Liver (tissue), 9 donors: ENCODE measurements around the gene DSCAM. TPM values are rescaled to one million over a fixed set of nuclear protein-coding genes. Genes with fewer than 3 reads are reported as not detected.

Experiments used
- DNase-seq: peaks from one replicate; pipeline ENCODE4 v3.0.0-alpha.2; 2017; ENCODE audit warnings: low spot score
- H3K27ac ChIP-seq, 2 donors: one replicate each; pipeline ENCODE4 v1.7.0; 2013; ENCODE audit warnings: inconsistent platforms in 2 of 2, low read length in 2 of 2, control low read depth in 1 of 2, low read depth in 1 of 2, mild to moderate bottlenecking in 1 of 2
- H3K27me3 ChIP-seq, 4 donors: one replicate each; pipeline versions ENCODE4 v1.6.1 to v1.7.0; 2013; ENCODE audit warnings: low read length in 3 of 4, inconsistent platforms in 1 of 4, mild to moderate bottlenecking in 1 of 4, moderate library complexity in 1 of 4; ENCODE audit not compliant: control insufficient read depth in 4 of 4, insufficient read depth in 4 of 4
- H3K36me3 ChIP-seq, 4 donors: one replicate each; pipeline versions ENCODE4 v1.6.1 to v1.7.0; 2013; ENCODE audit warnings: low read length in 3 of 4, mild to moderate bottlenecking in 3 of 4, low read depth in 1 of 4, moderate library complexity in 1 of 4; ENCODE audit not compliant: control insufficient read depth in 4 of 4, insufficient read depth in 3 of 4
- H3K4me1 ChIP-seq, 4 donors: one replicate each; pipeline versions ENCODE4 v1.6.1 to v1.7.0; 2013; ENCODE audit warnings: low read length in 3 of 4, mild to moderate bottlenecking in 3 of 4, moderate library complexity in 1 of 4; ENCODE audit not compliant: control insufficient read depth in 4 of 4, insufficient read depth in 4 of 4
- H3K4me3 ChIP-seq, 3 donors: one replicate each; pipeline versions ENCODE4 v1.6.1 to v1.7.0; 2013; ENCODE audit warnings: low read length in 3 of 3, control low read depth in 1 of 3, low read depth in 1 of 3, mild to moderate bottlenecking in 1 of 3
- H3K9ac ChIP-seq, 2 donors: one replicate each; pipeline ENCODE4 v1.7.0; 2013; ENCODE audit warnings: low read length in 2 of 2, mild to moderate bottlenecking in 2 of 2, moderate library complexity in 2 of 2, control low read depth in 1 of 2, low read depth in 1 of 2
- H3K9me3 ChIP-seq, 4 donors: one replicate each; pipeline versions ENCODE4 v1.6.1 to v1.7.0; 2013; ENCODE audit warnings: low read length in 3 of 4; ENCODE audit not compliant: control insufficient read depth in 4 of 4
- ATF3 ChIP-seq: IDR thresholded peaks from 2 replicates; pipeline ENCODE4 v1.6.1; 2016; ENCODE audit warnings: antibody characterized with exemption
- EGR1 ChIP-seq, 2 donors: IDR thresholded peaks; 2 replicates each; pipeline ENCODE4 v1.6.1; 2016 to 2018; ENCODE audit warnings: antibody characterized with exemption in 2 of 2, low read depth in 2 of 2
- FOXA2 ChIP-seq: IDR thresholded peaks from 2 replicates; pipeline ENCODE4 v1.6.1; 2016; ENCODE audit warnings: antibody characterized with exemption
- GABPA ChIP-seq, 2 donors: IDR thresholded peaks in 1 of 2; conservative IDR thresholded peaks in 1 of 2; 2 replicates each; pipeline ENCODE4 v1.6.1; 2016; ENCODE audit warnings: antibody characterized with exemption in 2 of 2, mild to moderate bottlenecking in 1 of 2, moderate library complexity in 1 of 2
- HNF4A ChIP-seq, 2 donors: conservative IDR thresholded peaks; 2 replicates each; pipeline ENCODE4 v1.6.1; 2016; ENCODE audit warnings: antibody characterized with exemption in 2 of 2, mild to moderate bottlenecking in 2 of 2
- JUND ChIP-seq, 2 donors: IDR thresholded peaks; 2 replicates each; pipeline ENCODE4 v1.6.1; 2016; ENCODE audit warnings: antibody characterized with exemption in 2 of 2
- NR2F2 ChIP-seq: IDR thresholded peaks from 2 replicates; pipeline ENCODE4 v1.6.1; 2016; ENCODE audit warnings: antibody characterized with exemption
- RAD21 ChIP-seq, 2 donors: IDR thresholded peaks; 2 replicates each; pipeline ENCODE4 v1.6.1; 2016; ENCODE audit warnings: antibody characterized with exemption in 2 of 2, mild to moderate bottlenecking in 2 of 2
- RXRA ChIP-seq, 2 donors: IDR thresholded peaks; 2 replicates each; pipeline ENCODE4 v1.6.1; 2017 to 2018; ENCODE audit warnings: antibody characterized with exemption in 2 of 2, mild to moderate bottlenecking in 1 of 2
- TAF1 ChIP-seq: conservative IDR thresholded peaks from 2 replicates; pipeline ENCODE4 v1.6.1; 2016; ENCODE audit warnings: antibody characterized with exemption, mild to moderate bottlenecking
- YY1 ChIP-seq: IDR thresholded peaks from 2 replicates; pipeline ENCODE4 v1.6.1; 2016; ENCODE audit warnings: antibody characterized with exemption, mild to moderate bottlenecking
- ZBTB33 ChIP-seq: IDR thresholded peaks from 2 replicates; pipeline ENCODE4 v1.6.1; 2016; ENCODE audit warnings: antibody characterized with exemption
- whole genome bisulfite sequencing: extraction: QIAGEN DNeasy Blood & Tissue Kit; methylation state at CpG from one replicate; pipeline ENCODE4 v1.1.7; 2013; 5-methylcytosine and 5-hydroxymethylcytosine counted together
- polyA plus RNA-seq, 2 donors: library from polyadenylated mRNA; stranded (reverse) in 1 of 2; unstranded in 1 of 2; fragments of 200-250 nt in 1 of 2; fragments of >200 nt in 1 of 2; fragmentation: Nextera tagmentation in 1 of 2; extraction: Ambion mirVana in 1 of 2; gene quantifications; one replicate each; pipeline versions ENCODE4 v1.2.1 to v1.2.3, GENCODE V29; 2013 to 2015
- total RNA-seq, 2 donors: library from RNA; depleted of rRNA; stranded (reverse); fragments of >200 nt; gene quantifications; one replicate each; pipeline ENCODE4 v1.2.3, GENCODE V29; 2014
- TF ChIP-seq, protein P1 (sequence below): fragments of 150-350 bp; IDR thresholded peaks from 2 replicates; pipeline ENCODE4 v1.5.1; 2017; ENCODE audit warnings: improper control_type of control experiment, low read depth, low read length; ENCODE audit not compliant: missing input control
- donor health status: healthy.
- donor health status: healthy.
- donor health status: healthy.
- donor health status: healthy.
- donor health status: healthy.

Gene DSCAM
- total and polyA plus RNA-seq, 4 donors, result 0.02 to 0.23 (median 0.10) TPM

GRCh38 chr21:40768056-40768455, 78.9 kb downstream of the DSCAM start:
- H3K4me3 ChIP-seq, result no peak overlapping the region
- no peaks in the 10 kb centered on the region for H3K4me1 ChIP-seq
- H3K9me3 ChIP-seq, result no peaks in the 10 kb centered on the region
- 70% methylated on average over 2 of the region's 2 CpGs for WGBS
- H3K27ac ChIP-seq, result no peak overlapping the region
- TF ChIP-seq YY1 (no peak), GABPA (IDR thresholded peaks at IDR 0.05 in 1 of 2, conservative IDR thresholded peaks at IDR 0.05 in 1 of 2) (no peak), JUND (IDR thresholded peaks at IDR 0.05) (no peak), HNF4A (conservative IDR thresholded peaks at IDR 0.05) (no peak), FOXA2 (no peak), EGR1 (IDR thresholded peaks at IDR 0.05; ENCODE audit: low read depth in 2 of 2) (no peak), ZBTB33 (no peak), ATF3 (no peak), RXRA (IDR thresholded peaks at IDR 0.05) (no peak)
- TF ChIP-seq, protein P1, sequence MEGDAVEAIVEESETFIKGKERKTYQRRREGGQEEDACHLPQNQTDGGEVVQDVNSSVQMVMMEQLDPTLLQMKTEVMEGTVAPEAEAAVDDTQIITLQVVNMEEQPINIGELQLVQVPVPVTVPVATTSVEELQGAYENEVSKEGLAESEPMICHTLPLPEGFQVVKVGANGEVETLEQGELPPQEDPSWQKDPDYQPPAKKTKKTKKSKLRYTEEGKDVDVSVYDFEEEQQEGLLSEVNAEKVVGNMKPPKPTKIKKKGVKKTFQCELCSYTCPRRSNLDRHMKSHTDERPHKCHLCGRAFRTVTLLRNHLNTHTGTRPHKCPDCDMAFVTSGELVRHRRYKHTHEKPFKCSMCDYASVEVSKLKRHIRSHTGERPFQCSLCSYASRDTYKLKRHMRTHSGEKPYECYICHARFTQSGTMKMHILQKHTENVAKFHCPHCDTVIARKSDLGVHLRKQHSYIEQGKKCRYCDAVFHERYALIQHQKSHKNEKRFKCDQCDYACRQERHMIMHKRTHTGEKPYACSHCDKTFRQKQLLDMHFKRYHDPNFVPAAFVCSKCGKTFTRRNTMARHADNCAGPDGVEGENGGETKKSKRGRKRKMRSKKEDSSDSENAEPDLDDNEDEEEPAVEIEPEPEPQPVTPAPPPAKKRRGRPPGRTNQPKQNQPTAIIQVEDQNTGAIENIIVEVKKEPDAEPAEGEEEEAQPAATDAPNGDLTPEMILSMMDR, result no peak
- H3K36me3 ChIP-seq, result no peaks in the 10 kb centered on the region
- H3K9ac ChIP-seq, result no peak overlapping the region
- no peak for DNase-seq
- peaks cover 0 to 2% (median under 1%) of the 10 kb centered on the region in 4 donors for H3K27me3 ChIP-seq

DNA sequence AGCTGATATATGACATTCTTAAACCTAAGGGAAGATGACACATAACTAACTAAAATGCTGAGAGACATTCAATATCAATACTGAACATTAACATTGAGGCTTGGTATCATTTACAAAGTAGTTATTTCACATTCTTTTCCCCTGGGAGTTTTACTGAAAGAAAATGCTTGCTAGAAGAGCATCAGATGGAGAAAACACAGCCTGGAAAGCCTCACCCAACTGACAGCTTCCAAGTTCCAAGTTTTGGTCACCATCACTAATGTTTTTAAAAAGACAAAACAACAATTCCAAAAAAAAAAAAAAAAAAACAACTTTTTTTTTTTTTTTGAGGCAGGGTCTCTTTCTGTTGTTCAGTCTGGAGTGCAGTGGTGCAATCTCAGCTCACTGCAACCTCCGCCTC, 80.6 kb downstream of the DSCAM start:
- DNase-seq, result no peak
- H3K4me3 ChIP-seq, result no peak overlapping the region
- no peak for TF ChIP-seq FOXA2
- no peak for TF ChIP-seq RXRA (IDR thresholded peaks at IDR 0.05)
- TF ChIP-seq, protein P1, result no peak
- TF ChIP-seq EGR1 (IDR thresholded peaks at IDR 0.05; ENCODE audit: low read depth in 2 of 2), result no peak
- no peak for TF ChIP-seq RAD21 (IDR thresholded peaks at IDR 0.05)
- no peak for TF ChIP-seq NR2F2
- no peak for TF ChIP-seq ZBTB33
- no peak for TF ChIP-seq TAF1
- no peak for TF ChIP-seq YY1
- no peak for TF ChIP-seq GABPA (IDR thresholded peaks at IDR 0.05 in 1 of 2, conservative IDR thresholded peaks at IDR 0.05 in 1 of 2)
- H3K9ac ChIP-seq, result no peak overlapping the region
- H3K9me3 ChIP-seq, result no peaks in the 10 kb centered on the region
- no peaks in the 10 kb centered on the region for H3K4me1 ChIP-seq
- no peaks in the 10 kb centered on the region for H3K36me3 ChIP-seq
- H3K27me3 ChIP-seq, result peaks cover 0 to 2% (median 0%) of the 10 kb centered on the region in 4 donors
- no peak overlapping the region for H3K27ac ChIP-seq
- 67% methylated on average over 1 of the region's 1 CpG for WGBS
